ENCODE data around the gene GATA5.

The GATA5 gene

DNA sequence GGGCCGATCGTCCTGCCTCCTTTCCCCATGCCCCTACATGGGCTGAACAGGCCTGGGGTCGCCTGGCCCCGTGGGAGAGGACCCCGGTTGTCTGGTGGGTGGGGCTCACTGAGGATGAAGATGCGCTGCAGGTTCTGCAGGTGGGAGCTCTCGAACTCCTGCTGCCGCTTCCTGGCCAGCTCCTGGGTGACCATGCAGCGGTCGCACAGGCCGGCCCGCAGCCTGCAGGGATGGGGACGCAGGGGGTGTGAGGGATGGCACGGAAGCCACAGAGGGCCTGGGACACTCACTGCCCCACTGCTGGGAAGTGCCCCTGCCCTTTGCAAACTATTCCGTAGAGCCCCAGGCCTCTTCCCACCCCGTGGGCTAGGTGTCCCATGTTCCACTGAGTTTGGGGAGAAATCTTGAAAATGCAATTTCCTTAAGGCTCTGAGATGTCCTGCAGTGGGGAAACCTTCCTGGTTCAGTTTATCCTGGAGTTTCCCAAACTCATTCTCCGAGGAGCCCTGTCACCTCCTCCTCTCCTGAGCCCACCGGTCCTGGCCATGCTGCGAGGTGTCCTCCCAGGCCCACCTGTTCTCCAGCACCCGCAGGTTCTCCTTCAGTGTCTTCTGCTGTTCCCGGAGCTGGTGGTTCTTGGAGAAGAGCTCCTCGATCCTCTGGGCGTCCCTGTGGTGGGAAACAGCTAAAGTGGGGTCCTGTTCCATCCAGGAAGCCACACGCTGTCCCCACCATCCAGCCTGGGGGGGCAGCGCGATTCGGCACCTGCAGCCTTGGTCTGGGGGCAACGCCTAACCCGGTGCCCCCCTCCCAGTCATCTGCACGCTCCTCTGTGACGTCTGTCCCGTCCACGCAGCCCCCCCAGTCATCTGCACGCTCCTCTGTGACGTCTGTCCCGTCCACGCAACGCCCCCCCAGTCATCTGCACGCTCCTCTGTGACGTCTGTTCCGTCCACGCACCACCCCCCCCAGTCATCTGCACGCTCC is 58.9 kb downstream of the GATA5 start:
- no peak for DNase-seq (ENCODE audit: low read depth)

- no peak for DNase-seq (ENCODE audit: low read depth)
These were observed 60.3 kb downstream of the GATA5 start for GRCh38 chr20:62415354-62416111.

GRCh38 chr20:62413896-62414481 is 61.8 kb downstream of the GATA5 start:
- DNase-seq (ENCODE audit: low read depth), result no peak

Data from activated gamma-delta T cell treated with anti-CD3 and anti-CD28 coated beads, Interleukin-2, amount 50 U/mL, for 16 hours (primary cell).